OCI-M1 (cell line): Measurements from ENCODE around the gene PKD1L1.

Source experiments
- DNase-seq: peaks from one replicate; lab custom pipeline; 2025; lab: John Stamatoyannopoulos, UW

PKD1L1 gene

GRCh38 chr7:47897831-47898230 is 50.4 kb downstream of the PKD1L1 start:
- no peak for DNase-seq

GRCh38 chr7:47896809-47897423 is 51.4 kb downstream of the PKD1L1 start:
- no peak for DNase-seq

- DNase-seq: no peak
Observed at GRCh38 chr7:47895026-47895425, 53.2 kb downstream of the PKD1L1 start.

GRCh38 chr7:47893721-47894365 is 54.4 kb downstream of the PKD1L1 start:
- no peak for DNase-seq

GRCh38 chr7:47893238-47893637 is 55.0 kb downstream of the PKD1L1 start:
- DNase-seq: peak; percentile 3

GRCh38 chr7:47890606-47891005 is 57.7 kb downstream of the PKD1L1 start:
- DNase-seq: no peak

- DNase-seq: no peak
Observed at GRCh38 chr7:47890125-47890524, 58.1 kb downstream of the PKD1L1 start.

GRCh38 chr7:47889723-47890122 is 58.5 kb downstream of the PKD1L1 start:
- DNase-seq: no peak

- no peak for DNase-seq
Observed at GRCh38 chr7:47888371-47889265, 59.6 kb downstream of the PKD1L1 start.

GRCh38 chr7:47887016-47887640 is 61.1 kb downstream of the PKD1L1 start:
- no peak for DNase-seq

GRCh38 chr7:47885987-47886811 is 62.1 kb downstream of the PKD1L1 start:
- DNase-seq: no peak

GRCh38 chr7:47885309-47885986 is 62.8 kb downstream of the PKD1L1 start:
- no peak for DNase-seq

- no peak for DNase-seq
Observed at GRCh38 chr7:47884675-47885074, 63.6 kb downstream of the PKD1L1 start.

- DNase-seq: no peak
Observed at GRCh38 chr7:47882635-47883034, 65.6 kb downstream of the PKD1L1 start.

GRCh38 chr7:47881256-47881655 is 67.0 kb downstream of the PKD1L1 start:
- no peak for DNase-seq

GRCh38 chr7:47878662-47879061 is 69.6 kb downstream of the PKD1L1 start:
- no peak for DNase-seq

- DNase-seq: no peak
Observed at GRCh38 chr7:47877336-47877735, 70.9 kb downstream of the PKD1L1 start.

GRCh38 chr7:47875998-47876744 is 72.1 kb downstream of the PKD1L1 start:
- no peak for DNase-seq

GRCh38 chr7:47875406-47875805 is 72.9 kb downstream of the PKD1L1 start:
- DNase-seq: no peak

GRCh38 chr7:47873762-47874161 is 74.5 kb downstream of the PKD1L1 start:
- DNase-seq: no peak
